HEK293 (cell line): ENCODE results near the gene ACSS1.

Experiments used
- CTCF ChIA-PET: fragments of 350-600 bp; formaldehyde crosslinking; extraction: SDS; loops from one replicate; lab custom pipeline; 2021; ENCODE audit warnings: antibody characterized with exemption; lab: Yijun Ruan, JAX
- POLR2A ChIA-PET: fragments of 300-600 bp; formaldehyde crosslinking; extraction: SDS; loops from one replicate; lab custom pipeline; 2020; ENCODE audit warnings: antibody characterized with exemption, inconsistent platforms; lab: Yijun Ruan, JAX
- H3K27ac ChIP-seq: fragments of 200-500 bp; sonication (Bioruptor generic); 2 replicates; pipeline ENCODE4 v1.5.1; 2014; ENCODE audit warnings: low read depth, low read length, control low read depth, inconsistent platforms; ENCODE audit errors: extremely low read depth
- H3K36me3 ChIP-seq, 2 experiments: fragments of 200-500 bp in 1 of 2; sonication (Bioruptor generic) in 1 of 2; 1 replicate in 1 of 2; 2 replicates in 1 of 2; pipeline ENCODE4 v1.5.1; 2014 to 2017; ENCODE audit warnings: inconsistent platforms in 2 of 2, low read length in 2 of 2; ENCODE audit not compliant: control insufficient read depth in 2 of 2, insufficient read depth in 1 of 2
- H3K4me1 ChIP-seq: fragments of 200-500 bp; sonication (Bioruptor generic); 2 replicates; pipeline ENCODE4 v1.5.1; 2014; ENCODE audit warnings: mild to moderate bottlenecking, low read length, inconsistent platforms; ENCODE audit not compliant: control insufficient read depth, insufficient read depth
- H3K4me3 ChIP-seq: 2 replicates; pipeline ENCODE4 v1.5.1; 2011; ENCODE audit warnings: low read depth, mild to moderate bottlenecking, control low read depth, low read length, moderate library complexity
- H3K9me3 ChIP-seq: fragments of 200-500 bp; sonication (Bioruptor generic); 2 replicates; pipeline ENCODE4 v1.5.1; 2014; ENCODE audit warnings: low read depth, low read length, inconsistent platforms; ENCODE audit not compliant: control insufficient read depth, insufficient read depth
- EGR2 ChIP-seq: fragments of 450-650 bp; formaldehyde crosslinking; IDR thresholded peaks from 2 replicates; pipeline ENCODE4 v1.5.1; 2016; ENCODE audit warnings: low read depth, missing biosample characterization, missing genetic modification characterization
- MZF1 ChIP-seq: fragments of 450-650 bp; formaldehyde crosslinking; IDR thresholded peaks from 2 replicates; pipeline ENCODE4 v1.5.1; 2017; ENCODE audit warnings: missing biosample characterization, missing genetic modification characterization, borderline replicate concordance
- ZFP3 ChIP-seq: fragments of 450-650 bp; formaldehyde crosslinking; IDR thresholded peaks from 2 replicates; pipeline ENCODE4 v1.5.1; 2016; ENCODE audit warnings: low read depth, missing biosample characterization, missing genetic modification characterization
- ZNF174 ChIP-seq: fragments of 450-650 bp; formaldehyde crosslinking; IDR thresholded peaks from 2 replicates; pipeline ENCODE4 v1.5.0; 2017; ENCODE audit warnings: missing biosample characterization, mild to moderate bottlenecking, missing genetic modification characterization
- ZNF19 ChIP-seq: fragments of 450-650 bp; formaldehyde crosslinking; IDR thresholded peaks from 2 replicates; pipeline ENCODE4; 2016; ENCODE audit warnings: missing biosample characterization, missing genetic modification characterization, low read depth
- ZNF23 ChIP-seq: fragments of 450-650 bp; formaldehyde crosslinking; IDR thresholded peaks from 2 replicates; pipeline ENCODE4 v1.5.1; 2016; ENCODE audit warnings: missing biosample characterization, missing genetic modification characterization, borderline replicate concordance
- ZNF37A ChIP-seq: fragments of 450-650 bp; IDR thresholded peaks from 2 replicates; pipeline ENCODE4 v1.5.1; 2018; ENCODE audit warnings: missing biosample characterization, missing genetic modification characterization
- ZNF600 ChIP-seq: fragments of 450-650 bp; formaldehyde crosslinking; IDR thresholded peaks from 2 replicates; pipeline ENCODE4 v1.5.1; 2016; ENCODE audit warnings: missing biosample characterization, missing genetic modification characterization
- ZNF629 ChIP-seq: fragments of 450-650 bp; formaldehyde crosslinking; IDR thresholded peaks from 2 replicates; pipeline ENCODE4 v1.5.1; 2017; ENCODE audit warnings: missing biosample characterization, missing genetic modification characterization
- ZNF791 ChIP-seq: fragments of 450-650 bp; formaldehyde crosslinking; IDR thresholded peaks from 2 replicates; pipeline ENCODE4 v1.5.1; 2016; ENCODE audit warnings: missing biosample characterization, missing genetic modification characterization
- ZSCAN16 ChIP-seq: fragments of 450-650 bp; formaldehyde crosslinking; IDR thresholded peaks from 2 replicates; pipeline ENCODE4 v1.5.1; 2016; ENCODE audit warnings: missing biosample characterization, missing genetic modification characterization
- ZXDB ChIP-seq: fragments of 450-650 bp; formaldehyde crosslinking; IDR thresholded peaks from 2 replicates; pipeline ENCODE4 v1.5.1; 2016; ENCODE audit warnings: missing biosample characterization, missing genetic modification characterization
- TF ChIP-seq, protein P1 (sequence below): fragments of 450-650 bp; formaldehyde crosslinking; IDR thresholded peaks from 2 replicates; pipeline ENCODE4 v1.5.1; 2016; ENCODE audit warnings: missing biosample characterization, missing genetic modification characterization
- TF ChIP-seq, protein P2 (sequence below): fragments of 450-650 bp; formaldehyde crosslinking; IDR thresholded peaks from 2 replicates; pipeline ENCODE4 v1.5.1; 2017; ENCODE audit warnings: missing biosample characterization, missing genetic modification characterization
- TF ChIP-seq, protein P3 (sequence below): fragments of 450-650 bp; formaldehyde crosslinking; IDR thresholded peaks from 2 replicates; pipeline ENCODE4 v1.5.1; 2016; ENCODE audit warnings: missing biosample characterization, missing genetic modification characterization, borderline replicate concordance

The ACSS1 gene

DNA sequence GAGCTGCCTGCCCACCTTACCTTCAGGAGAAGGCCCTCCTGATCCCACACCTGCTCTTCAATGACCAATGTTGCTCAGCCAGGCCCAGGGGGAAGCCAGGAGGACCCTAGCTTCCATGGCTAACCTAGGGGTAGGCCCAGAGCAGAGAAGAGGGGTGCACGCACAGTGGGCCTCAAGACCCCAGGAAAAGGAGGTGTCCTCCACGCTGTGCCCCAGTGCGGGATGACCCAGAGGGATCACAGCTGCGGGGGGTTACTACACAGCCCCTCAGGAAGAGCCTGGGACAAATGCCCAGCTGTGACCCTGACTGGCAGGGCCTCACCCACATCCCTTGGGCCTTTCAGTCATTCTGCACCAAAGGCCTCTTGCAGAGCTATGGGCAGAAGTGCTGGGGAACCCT is 33.8 kb downstream of the ACSS1 start:
- ChIA-PET CTCF (no interaction called here), POLR2A (no interaction called here)
- Histone ChIP-seq H3K4me1 (no peaks in the 10 kb centered on the region), H3K9me3 (no peaks in the 10 kb centered on the region), H3K36me3 (no peaks in the 10 kb centered on the region), H3K4me3 (no peak overlapping the region), H3K27ac (no peak overlapping the region)
- TF ChIP-seq ZNF600 (no peak), ZFP3 (tag by site-specific recombination) (no peak), ZSCAN16 (no peak), ZNF37A (tag by site-specific recombination) (no peak), ZNF23 (tag by site-specific recombination) (no peak), ZNF19 (tag by site-specific recombination) (no peak)
- TF ChIP-seq, protein P1, sequence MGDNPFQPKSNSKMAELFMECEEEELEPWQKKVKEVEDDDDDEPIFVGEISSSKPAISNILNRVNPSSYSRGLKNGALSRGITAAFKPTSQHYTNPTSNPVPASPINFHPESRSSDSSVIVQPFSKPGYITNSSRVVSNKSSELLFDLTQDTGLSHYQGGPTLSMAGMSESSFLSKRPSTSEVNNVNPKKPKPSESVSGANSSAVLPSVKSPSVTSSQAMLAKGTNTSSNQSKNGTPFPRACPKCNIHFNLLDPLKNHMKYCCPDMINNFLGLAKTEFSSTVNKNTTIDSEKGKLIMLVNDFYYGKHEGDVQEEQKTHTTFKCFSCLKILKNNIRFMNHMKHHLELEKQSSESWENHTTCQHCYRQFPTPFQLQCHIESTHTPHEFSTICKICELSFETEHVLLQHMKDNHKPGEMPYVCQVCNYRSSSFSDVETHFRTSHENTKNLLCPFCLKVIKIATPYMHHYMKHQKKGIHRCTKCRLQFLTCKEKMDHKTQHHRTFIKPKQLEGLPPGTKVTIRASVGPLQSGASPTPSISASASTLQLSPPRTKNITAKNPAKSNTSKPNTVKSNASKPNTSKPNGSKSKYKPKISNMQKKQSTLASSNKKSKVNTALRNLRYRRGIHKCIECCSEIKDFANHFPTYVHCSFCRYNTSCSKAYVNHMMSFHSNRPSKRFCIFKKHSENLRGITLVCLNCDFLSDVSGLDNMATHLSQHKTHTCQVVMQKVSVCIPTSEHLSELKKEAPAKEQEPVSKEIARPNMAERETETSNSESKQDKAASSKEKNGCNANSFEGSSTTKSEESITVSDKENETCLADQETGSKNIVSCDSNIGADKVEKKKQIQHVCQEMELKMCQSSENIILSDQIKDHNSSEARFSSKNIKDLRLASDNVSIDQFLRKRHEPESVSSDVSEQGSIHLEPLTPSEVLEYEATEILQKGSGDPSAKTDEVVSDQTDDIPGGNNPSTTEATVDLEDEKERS (tag by site-specific recombination), result no peak
- TF ChIP-seq, protein P2, sequence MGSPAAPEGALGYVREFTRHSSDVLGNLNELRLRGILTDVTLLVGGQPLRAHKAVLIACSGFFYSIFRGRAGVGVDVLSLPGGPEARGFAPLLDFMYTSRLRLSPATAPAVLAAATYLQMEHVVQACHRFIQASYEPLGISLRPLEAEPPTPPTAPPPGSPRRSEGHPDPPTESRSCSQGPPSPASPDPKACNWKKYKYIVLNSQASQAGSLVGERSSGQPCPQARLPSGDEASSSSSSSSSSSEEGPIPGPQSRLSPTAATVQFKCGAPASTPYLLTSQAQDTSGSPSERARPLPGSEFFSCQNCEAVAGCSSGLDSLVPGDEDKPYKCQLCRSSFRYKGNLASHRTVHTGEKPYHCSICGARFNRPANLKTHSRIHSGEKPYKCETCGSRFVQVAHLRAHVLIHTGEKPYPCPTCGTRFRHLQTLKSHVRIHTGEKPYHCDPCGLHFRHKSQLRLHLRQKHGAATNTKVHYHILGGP (tag by site-specific recombination), result no peak
- TF ChIP-seq, protein P3, sequence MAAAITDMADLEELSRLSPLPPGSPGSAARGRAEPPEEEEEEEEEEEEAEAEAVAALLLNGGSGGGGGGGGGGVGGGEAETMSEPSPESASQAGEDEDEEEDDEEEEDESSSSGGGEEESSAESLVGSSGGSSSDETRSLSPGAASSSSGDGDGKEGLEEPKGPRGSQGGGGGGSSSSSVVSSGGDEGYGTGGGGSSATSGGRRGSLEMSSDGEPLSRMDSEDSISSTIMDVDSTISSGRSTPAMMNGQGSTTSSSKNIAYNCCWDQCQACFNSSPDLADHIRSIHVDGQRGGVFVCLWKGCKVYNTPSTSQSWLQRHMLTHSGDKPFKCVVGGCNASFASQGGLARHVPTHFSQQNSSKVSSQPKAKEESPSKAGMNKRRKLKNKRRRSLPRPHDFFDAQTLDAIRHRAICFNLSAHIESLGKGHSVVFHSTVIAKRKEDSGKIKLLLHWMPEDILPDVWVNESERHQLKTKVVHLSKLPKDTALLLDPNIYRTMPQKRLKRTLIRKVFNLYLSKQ (tag by site-specific recombination), result no peak

DNA sequence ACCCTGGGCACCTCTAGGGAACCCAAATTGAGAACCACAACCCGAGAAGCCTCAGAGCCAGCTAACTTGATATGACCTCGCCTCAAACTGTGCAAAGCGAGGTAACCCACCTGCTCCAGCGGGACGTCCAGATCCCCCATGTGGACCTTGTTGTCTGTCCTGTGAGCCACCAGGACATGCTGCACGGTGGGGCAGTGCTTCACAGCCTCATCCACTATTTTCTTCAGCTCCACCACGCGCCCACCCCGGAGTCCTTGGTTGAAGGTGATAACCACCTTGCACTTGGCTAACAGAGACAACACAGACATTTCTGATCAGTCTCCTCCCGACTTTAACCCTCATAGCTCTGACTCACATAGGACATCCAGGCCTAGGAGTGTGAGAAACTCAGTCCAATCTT is 34.6 kb downstream of the ACSS1 start:
- no peak for TF ChIP-seq ZNF629 (tag by site-specific recombination)
- TF ChIP-seq ZXDB (tag by site-specific recombination), result no peak
- no peak for TF ChIP-seq MZF1 (tag by site-specific recombination)
- no peak for TF ChIP-seq ZNF791 (tag by site-specific recombination)
- CTCF ChIA-PET, result interaction anchor here (1.1 kb wide), 1 partner anchor 28 kb away, joined by 3 read pairs; no protein-coding TSS in a partner anchor
- H3K4me1 ChIP-seq, result no peaks in the 10 kb centered on the region
- no peaks in the 10 kb centered on the region for H3K9me3 ChIP-seq
- H3K4me3 ChIP-seq, result no peak overlapping the region
- H3K27ac ChIP-seq, result no peak overlapping the region
- H3K36me3 ChIP-seq, result no peaks in the 10 kb centered on the region
- POLR2A ChIA-PET, result no interaction called here

DNA sequence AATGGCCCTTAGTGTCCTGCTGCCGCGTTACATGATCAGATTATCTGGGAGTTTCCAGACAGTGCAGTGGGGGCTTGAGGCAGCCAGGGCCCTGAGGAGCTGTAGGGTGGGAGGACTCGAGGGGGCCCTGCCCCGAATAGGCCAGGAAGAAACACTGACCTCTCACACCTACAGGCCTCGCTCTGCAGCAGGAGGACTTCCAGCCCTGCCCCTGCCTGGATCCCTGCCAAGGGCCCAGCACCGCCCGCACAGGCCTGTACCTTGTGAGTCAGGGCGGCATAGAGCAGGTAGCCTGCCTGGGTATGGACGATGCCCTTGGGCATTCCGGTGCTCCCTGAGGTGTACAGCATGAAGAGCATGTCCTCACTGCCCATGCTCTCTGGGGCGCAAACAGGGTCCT is 35.3 kb downstream of the ACSS1 start:
- TF ChIP-seq EGR2 (tag by site-specific recombination) (peak; percentile 44; the same call in 1 of the 2 replicates), ZNF174 (no peak)
- POLR2A ChIA-PET, result no interaction called here
- no peaks in the 10 kb centered on the region for H3K4me1 ChIP-seq
- no peak overlapping the region for H3K27ac ChIP-seq
- CTCF ChIA-PET, result interaction anchor here (0.7 to 1.1 kb wide), 2 partner anchors 27 to 863 kb away, joined by 3 read pairs; no protein-coding TSS in a partner anchor
- H3K36me3 ChIP-seq, result no peaks in the 10 kb centered on the region
- H3K4me3 ChIP-seq, result no peak overlapping the region
- H3K9me3 ChIP-seq, result no peaks in the 10 kb centered on the region
